Astrocyte (in vitro differentiated cells and primary cell): Measurements from ENCODE around the gene CYBRD1.

Experiments used
- CTCF ChIP-seq: IDR thresholded peaks from 2 replicates; pipeline ENCODE4 v1.5.1; 2011; ENCODE audit warnings: low read depth, mild to moderate bottlenecking, inconsistent platforms, low read length, moderate library complexity; ENCODE audit not compliant: insufficient read depth
- EZH2 ChIP-seq: IDR thresholded peaks from 2 replicates; pipeline ENCODE4 v1.6.1; 2012; ENCODE audit warnings: mild to moderate bottlenecking, low read length, inconsistent platforms; ENCODE audit not compliant: insufficient read depth

DNA sequence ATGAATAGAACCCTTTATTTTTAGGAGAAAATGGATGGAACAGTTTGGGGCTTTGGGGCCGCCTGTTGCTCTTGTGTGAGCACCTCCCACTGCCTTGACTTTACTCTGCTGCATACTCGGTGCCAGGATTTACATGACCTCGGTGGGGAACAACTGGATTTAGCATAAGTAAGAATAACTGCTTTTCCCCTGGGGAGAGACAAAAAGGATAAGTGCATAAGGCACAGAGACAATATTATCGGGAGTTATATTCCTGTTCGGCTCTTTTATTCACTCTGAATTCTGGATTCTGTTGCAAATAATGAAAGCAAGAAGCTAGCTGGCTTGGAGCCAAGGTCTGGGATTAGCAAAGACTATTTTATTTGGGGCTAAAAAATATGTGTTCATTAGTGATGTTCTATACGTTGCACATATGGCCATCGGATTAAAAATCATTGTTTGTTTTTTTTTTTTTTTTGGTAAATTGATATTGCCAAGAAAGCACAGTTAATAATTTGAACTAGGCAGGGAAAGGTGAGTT, 69.8 kb downstream of the CYBRD1 start:
- TF ChIP-seq CTCF (no peak), EZH2 (no peak)
